SU-DHL-6 (cell line): ENCODE measurements around the gene OGG1.

Experiments
- H2AFZ ChIP-seq: fragments of 200-600 bp; sonication (generic); 2 replicates; pipeline ENCODE4 v1.6.1; 2014; ENCODE audit warnings: low read depth, mild to moderate bottlenecking, moderate library complexity, mixed read lengths, antibody characterized with exemption, low read length; ENCODE audit not compliant: severe bottlenecking
- H3F3A ChIP-seq: fragments of 200-600 bp; shearing (Covaris generic); 2 replicates; pipeline ENCODE4 v1.6.0; 2016; ENCODE audit warnings: antibody characterized with exemption, mild to moderate bottlenecking; ENCODE audit not compliant: insufficient read depth
- H3K27ac ChIP-seq: fragments of 200-600 bp; sonication (generic); 2 replicates; pipeline ENCODE4 v1.5.1; 2016; ENCODE audit warnings: low read depth, mild to moderate bottlenecking, low read length, moderate library complexity, mixed read lengths
- H3K27me3 ChIP-seq: fragments of 200-600 bp; sonication (generic), shearing (Covaris generic); 2 replicates; pipeline ENCODE4 v1.6.0; 2014; ENCODE audit warnings: mild to moderate bottlenecking, low read length
- H3K36me3 ChIP-seq: fragments of 200-600 bp; sonication (generic); 2 replicates; pipeline ENCODE4 v1.6.1; 2014; ENCODE audit warnings: mild to moderate bottlenecking, low read length, mixed read lengths
- H3K4me2 ChIP-seq: fragments of 300-600, 200-600 bp; shearing (Covaris generic), sonication (generic); 2 replicates; pipeline ENCODE4 v1.6.0; 2014; ENCODE audit warnings: low read length, low read depth, mild to moderate bottlenecking; ENCODE audit not compliant: poor library complexity, severe bottlenecking
- H3K4me3 ChIP-seq: fragments of 200-600 bp; sonication (generic); 2 replicates; pipeline ENCODE4 v1.5.1; 2014; ENCODE audit warnings: antibody characterized with exemption, low read length, mild to moderate bottlenecking, mixed read lengths; ENCODE audit not compliant: insufficient read depth, poor library complexity, severe bottlenecking
- H3K79me2 ChIP-seq: fragments of 200-600 bp; sonication (generic); 2 replicates; pipeline ENCODE4 v1.6.1; 2014; ENCODE audit warnings: mild to moderate bottlenecking, low read length, moderate library complexity; ENCODE audit not compliant: insufficient read depth
- H3K9ac ChIP-seq: fragments of 200-600 bp; sonication (generic); 2 replicates; pipeline ENCODE4 v1.7.0; 2014; ENCODE audit warnings: mild to moderate bottlenecking, low read length
- H3K9me2 ChIP-seq: fragments of 200-600 bp; sonication (generic); replicated peaks from 2 replicates; pipeline ENCODE4 v1.6.1; 2014; ENCODE audit warnings: low read length; ENCODE audit not compliant: insufficient read depth
- H3K9me3 ChIP-seq: fragments of 200-600 bp; sonication (generic); 2 replicates; pipeline ENCODE4 v1.6.1; 2014; ENCODE audit warnings: low read length, mixed read lengths; ENCODE audit not compliant: insufficient read depth
- H4K20me1 ChIP-seq: fragments of 200-600 bp; sonication (generic); 2 replicates; pipeline ENCODE4 v1.6.1; 2014; ENCODE audit warnings: low read depth, mild to moderate bottlenecking, antibody characterized with exemption, low read length, moderate library complexity, mixed read lengths
- CTCF ChIP-seq: fragments of 200-600 bp; sonication (generic); IDR thresholded peaks from one replicate; pipeline ENCODE4 v1.5.1; 2017; ENCODE audit warnings: antibody characterized with exemption, mild to moderate bottlenecking, low read length, moderate library complexity; ENCODE audit not compliant: insufficient read depth, poor library complexity, severe bottlenecking
- EZH2phosphoT487 ChIP-seq: fragments of 200-600 bp; sonication (generic), shearing (Covaris generic); conservative IDR thresholded peaks from 2 replicates; pipeline ENCODE4 v1.6.1; 2018; ENCODE audit warnings: mild to moderate bottlenecking, antibody characterized with exemption, low read length, moderate library complexity, mixed read lengths

The OGG1 gene

GRCh38 chr3:9760779-9761505 is 11.2 kb downstream of the OGG1 start:
- no peaks in the 10 kb centered on the region for H3K27me3 ChIP-seq
- H3K27ac ChIP-seq = no peak overlapping the region
- no peaks in the 10 kb centered on the region for H3K9me3 ChIP-seq
- TF ChIP-seq EZH2phosphoT487 = no peak
- no peak for TF ChIP-seq CTCF
- no peaks in the 10 kb centered on the region for H3K79me2 ChIP-seq
- no peak overlapping the region for H2AFZ ChIP-seq
- H4K20me1 ChIP-seq = no peaks in the 10 kb centered on the region
- H3K36me3 ChIP-seq = no peaks in the 10 kb centered on the region
- H3K4me2 ChIP-seq = no peak overlapping the region
- H3F3A ChIP-seq = no peaks in the 10 kb centered on the region
- H3K4me3 ChIP-seq = no peak overlapping the region
- H3K9me2 ChIP-seq = no peaks in the 10 kb centered on the region
- H3K9ac ChIP-seq = no peak overlapping the region

GRCh38 chr3:9761919-9762318 is 12.2 kb downstream of the OGG1 start:
- Histone ChIP-seq H3K79me2 (no peaks in the 10 kb centered on the region), H3K4me3 (no peak overlapping the region), H4K20me1 (no peaks in the 10 kb centered on the region), H3K27ac (no peak overlapping the region), H3K27me3 (no peaks in the 10 kb centered on the region), H3F3A (0 out of 2 replicates have a peak, but pooled peaks cover 4% of the 10 kb centered on the region), H3K36me3 (no peaks in the 10 kb centered on the region), H3K4me2 (no peak overlapping the region), H3K9ac (no peak overlapping the region), H3K9me2 (no peaks in the 10 kb centered on the region), H2AFZ (no peak overlapping the region), H3K9me3 (no peaks in the 10 kb centered on the region)
- TF ChIP-seq EZH2phosphoT487 (no peak), CTCF (no peak)

GRCh38 chr3:9762871-9763270 is 13.1 kb downstream of the OGG1 start:
- H3K9ac ChIP-seq = no peak overlapping the region
- H3K4me3 ChIP-seq = no peak overlapping the region
- H3K79me2 ChIP-seq = no peaks in the 10 kb centered on the region
- H3K9me3 ChIP-seq = no peaks in the 10 kb centered on the region
- H3K36me3 ChIP-seq = no peaks in the 10 kb centered on the region
- H3K27me3 ChIP-seq = no peaks in the 10 kb centered on the region
- no peak overlapping the region for H3K27ac ChIP-seq
- 0 out of 2 replicates have a peak, but pooled peaks cover 4% of the 10 kb centered on the region for H3F3A ChIP-seq
- H3K4me2 ChIP-seq = no peak overlapping the region
- TF ChIP-seq EZH2phosphoT487 (no peak), CTCF (no peak)
- no peaks in the 10 kb centered on the region for H4K20me1 ChIP-seq
- no peak overlapping the region for H2AFZ ChIP-seq
- no peaks in the 10 kb centered on the region for H3K9me2 ChIP-seq
